ENCODE results near the gene TMEM134.

TMEM134 gene

GRCh38 chr11:67420646-67421429 is 48.2 kb downstream of the TMEM134 start:
- DNase-seq, result peak; percentile 97

- DNase-seq, result no peak
These were observed 48.9 kb downstream of the TMEM134 start for GRCh38 chr11:67420147-67420645.

GRCh38 chr11:67419325-67420049 is 49.6 kb downstream of the TMEM134 start:
- DNase-seq, result no peak

- DNase-seq, result peak; percentile 63
These were observed 50.4 kb downstream of the TMEM134 start for GRCh38 chr11:67418476-67419281.

- no peak for DNase-seq
These were observed 51.6 kb downstream of the TMEM134 start for GRCh38 chr11:67417425-67417824.

GRCh38 chr11:67416416-67417335 is 52.4 kb downstream of the TMEM134 start:
- peak; percentile 86 for DNase-seq

GRCh38 chr11:67415501-67416304 is 53.3 kb downstream of the TMEM134 start, which contains the start of gene CARNS1:
TSS of gene CARNS1 (plus strand) at chr11:67415678. CDS start at chr11:67416200, 522 bp downstream.
- no peak for DNase-seq

GRCh38 chr11:67413266-67413849 is 55.7 kb downstream of the TMEM134 start:
- no peak for DNase-seq

GRCh38 chr11:67412495-67413179 is 56.4 kb downstream of the TMEM134 start:
- no peak for DNase-seq

- DNase-seq, result no peak
These were observed 57.3 kb downstream of the TMEM134 start for GRCh38 chr11:67411785-67412152.

All from CD4-positive, alpha-beta T cell treated with Interferon gamma for 1 hour (primary cell).